ENCODE measurements around the gene CACNA1G. TPM values are rescaled to one million over a fixed set of nuclear protein-coding genes. Genes with fewer than 3 reads are reported as not detected.
A peak's percentile ranks its signal among the peaks of the same experiment; 100 is the strongest.

CACNA1G gene
- total and polyA plus RNA-seq, 9 of the 15 experiments (the other 6 are each of a cell fraction or from before 2014, with no cell fraction given) = 0.01 TPM; not detected in 8

DNA sequence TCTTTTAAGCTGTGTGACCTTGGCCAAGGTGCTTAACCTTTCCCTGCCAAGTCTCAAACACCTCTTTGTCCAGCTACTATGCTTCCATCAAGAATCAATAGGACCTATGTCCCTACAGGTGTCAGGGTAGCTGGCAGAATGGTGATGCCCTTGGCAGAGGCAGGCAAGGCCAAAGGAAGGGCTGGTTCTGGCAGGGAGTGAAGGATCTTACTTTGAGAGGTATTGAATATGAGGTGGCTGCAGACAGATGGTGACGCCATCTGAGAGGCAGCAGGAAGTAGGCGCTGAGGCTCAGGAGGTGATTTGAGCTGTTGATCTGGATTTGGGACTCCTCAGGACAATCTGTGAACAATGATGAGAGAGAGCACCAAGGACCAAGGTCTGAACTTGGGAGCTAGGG, 86.7 kb downstream of the CACNA1G start (continued):
- TF ChIP-seq, protein P1, sequence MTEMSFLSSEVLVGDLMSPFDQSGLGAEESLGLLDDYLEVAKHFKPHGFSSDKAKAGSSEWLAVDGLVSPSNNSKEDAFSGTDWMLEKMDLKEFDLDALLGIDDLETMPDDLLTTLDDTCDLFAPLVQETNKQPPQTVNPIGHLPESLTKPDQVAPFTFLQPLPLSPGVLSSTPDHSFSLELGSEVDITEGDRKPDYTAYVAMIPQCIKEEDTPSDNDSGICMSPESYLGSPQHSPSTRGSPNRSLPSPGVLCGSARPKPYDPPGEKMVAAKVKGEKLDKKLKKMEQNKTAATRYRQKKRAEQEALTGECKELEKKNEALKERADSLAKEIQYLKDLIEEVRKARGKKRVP (CRISPR knock-in tag; IDR thresholded peaks at IDR 0.05) = no peak
- TF ChIP-seq, protein P2, sequence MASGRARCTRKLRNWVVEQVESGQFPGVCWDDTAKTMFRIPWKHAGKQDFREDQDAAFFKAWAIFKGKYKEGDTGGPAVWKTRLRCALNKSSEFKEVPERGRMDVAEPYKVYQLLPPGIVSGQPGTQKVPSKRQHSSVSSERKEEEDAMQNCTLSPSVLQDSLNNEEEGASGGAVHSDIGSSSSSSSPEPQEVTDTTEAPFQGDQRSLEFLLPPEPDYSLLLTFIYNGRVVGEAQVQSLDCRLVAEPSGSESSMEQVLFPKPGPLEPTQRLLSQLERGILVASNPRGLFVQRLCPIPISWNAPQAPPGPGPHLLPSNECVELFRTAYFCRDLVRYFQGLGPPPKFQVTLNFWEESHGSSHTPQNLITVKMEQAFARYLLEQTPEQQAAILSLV (tag; IDR thresholded peaks at IDR 0.05) = no peak
- no peak for TF ChIP-seq ZNF165 (CRISPR knock-in tag; IDR thresholded peaks at IDR 0.05; ENCODE audit: borderline replicate concordance)

DNA sequence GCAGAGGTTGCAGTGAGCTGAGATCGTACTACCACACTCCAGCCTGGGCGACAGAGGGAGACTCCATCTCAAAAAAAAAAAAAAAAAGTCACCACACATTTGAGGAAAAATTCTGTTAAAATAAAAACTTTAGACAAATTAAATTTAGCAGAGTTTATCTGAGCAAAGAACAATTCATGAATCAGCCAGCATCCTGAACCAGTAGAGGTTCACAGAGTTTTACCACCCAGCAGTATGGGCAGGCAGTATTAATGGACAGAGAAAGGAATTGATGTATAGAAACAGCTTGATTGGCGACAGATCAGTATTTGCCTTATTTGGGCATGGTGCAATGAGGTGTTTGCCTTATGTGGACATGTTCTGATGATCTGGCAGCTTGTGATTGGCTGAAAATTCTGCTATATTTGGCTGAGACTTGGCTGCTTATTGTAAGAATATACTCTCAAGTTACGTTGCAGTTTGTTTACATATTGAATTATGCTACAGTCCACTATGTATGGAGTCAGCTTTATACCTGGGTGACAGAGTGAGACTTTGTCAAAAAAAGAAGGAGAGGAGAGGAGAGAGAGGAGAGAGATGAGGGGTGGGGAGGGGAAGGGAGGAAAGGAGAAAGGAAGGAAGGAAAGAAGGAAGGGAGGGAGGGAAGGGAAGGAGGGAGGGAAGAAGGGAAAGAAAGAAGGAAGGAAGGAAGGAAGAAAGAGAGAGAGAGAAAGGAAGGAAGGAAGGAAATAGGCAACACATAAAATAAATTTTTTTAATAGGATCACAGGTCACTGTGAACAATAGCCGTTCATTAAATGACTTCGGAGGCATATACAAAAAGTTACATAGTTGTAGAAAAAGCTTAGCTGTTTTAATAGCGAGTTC, 88.8 kb downstream of the CACNA1G start:
- Histone ChIP-seq H2AFZ (ENCODE audit: low read depth, low read length) (peak overlapping the region; percentile 75), H3K27ac (ENCODE audit: extremely low read depth, low read depth, low read length) (no peak overlapping the region), H3K9ac (ENCODE audit: insufficient read depth in 1 of 2, low read depth in 2 of 2, low read length in 2 of 2) (no peak overlapping the region), H3K4me3 (no peak overlapping the region), H3K79me2 (ENCODE audit: control insufficient read depth, insufficient read depth, low read length) (no peaks in the 10 kb centered on the region), H3K9me3 (replicated peaks; ENCODE audit: control insufficient read depth, insufficient read depth, low read depth, low read length) (peaks cover 4% of the 10 kb centered on the region; the same call in 1 of the 2 replicates), H3K4me2 (ENCODE audit: insufficient read depth, low read length) (no peak overlapping the region), H3K27me3 (ENCODE audit: control insufficient read depth in 2 of 2, insufficient read depth in 2 of 2, low read length in 2 of 2) (no peaks in the 10 kb centered on the region), H3K9me1 (ENCODE audit: control insufficient read depth, insufficient read depth, low read length) (no peaks in the 10 kb centered on the region), H3K36me3 (ENCODE audit: control insufficient read depth, insufficient read depth, low read length) (no peaks in the 10 kb centered on the region), H3K4me1 (replicated peaks in 1 of 2; ENCODE audit: control insufficient read depth in 2 of 2, insufficient read depth in 2 of 2, low read length in 2 of 2) (no peaks in the 10 kb centered on the region), H4K20me1 (replicated peaks; ENCODE audit: control insufficient read depth, insufficient read depth, low read length) (no peaks in the 10 kb centered on the region)
- FAIRE-seq = peak; percentile 42
- CTCF ChIA-PET (ENCODE audit: low intra/inter-chr PET ratio) = no interaction called here
- ATAC-seq = peak; percentile 89
- POLR2A ChIA-PET = interaction anchor here (0.9 to 1.8 kb wide), 6 partner anchors 8 to 81 kb away, joined by 3 to 5 read pairs (median 3); no protein-coding TSS in a partner anchor
- DNase-seq (ENCODE audit: extremely low read depth in 1 of 4, low spot score in 3 of 4) = peak in 1 of 4 experiments; percentile 44
- intact Hi-C loops (cut with micrococcal nuclease) (no loop called here), in situ Hi-C loops (cut with MboI) (no loop called here)
- WGBS (ENCODE audit: insufficient coverage, low coverage, missing lambda C conversion rate) = 48% methylated on average over 6 of the region's 7 CpGs
- no TSS peak for BruUV-seq (replicated peaks)
- TF ChIP-seq MEIS2 (IDR thresholded peaks at IDR 0.05; ENCODE audit: partially characterized antibody) (no peak), HDAC6 (IDR thresholded peaks at IDR 0.05; ENCODE audit: low read depth, low read length) (no peak), DPF2 (IDR thresholded peaks at IDR 0.05) (0 out of 2 replicates have a peak, but pooled peaks have one; percentile 18), CREB1 (IDR thresholded peaks at IDR 0.05) (peak; percentile 57; the same call in 1 of the 2 replicates), CREB1 (CRISPR knock-in tag; IDR thresholded peaks at IDR 0.05) (no peak), CBX8 (IDR thresholded peaks at IDR 0.05; ENCODE audit: borderline replicate concordance, extremely low read depth, low read depth, low read length, poor library complexity, severe bottlenecking) (no peak), ATF1 (CRISPR knock-in tag; IDR thresholded peaks at IDR 0.05) (no peak), ATF1 (tag; IDR thresholded peaks at IDR 0.05) (0 out of 2 replicates have a peak, but pooled peaks have one; percentile 53), MTA1 (IDR thresholded peaks at IDR 0.05; ENCODE audit: borderline replicate concordance) (no peak), ZNF583 (CRISPR knock-in tag; IDR thresholded peaks at IDR 0.05) (no peak), SRSF7 (optimal IDR thresholded peaks at IDR 0.05; ENCODE audit: low read depth, low read length) (no peak), XRCC3 (IDR thresholded peaks at IDR 0.05) (no peak), JUNB (CRISPR knock-in tag; conservative IDR thresholded peaks at IDR 0.05) (no peak), ZNF445 (CRISPR knock-in tag; IDR thresholded peaks at IDR 0.05; ENCODE audit: low read depth) (no peak), COPS2 (conservative IDR thresholded peaks at IDR 0.05) (no peak), PHTF2 (CRISPR knock-in tag; IDR thresholded peaks at IDR 0.05) (no peak)
- TF ChIP-seq, protein P3, sequence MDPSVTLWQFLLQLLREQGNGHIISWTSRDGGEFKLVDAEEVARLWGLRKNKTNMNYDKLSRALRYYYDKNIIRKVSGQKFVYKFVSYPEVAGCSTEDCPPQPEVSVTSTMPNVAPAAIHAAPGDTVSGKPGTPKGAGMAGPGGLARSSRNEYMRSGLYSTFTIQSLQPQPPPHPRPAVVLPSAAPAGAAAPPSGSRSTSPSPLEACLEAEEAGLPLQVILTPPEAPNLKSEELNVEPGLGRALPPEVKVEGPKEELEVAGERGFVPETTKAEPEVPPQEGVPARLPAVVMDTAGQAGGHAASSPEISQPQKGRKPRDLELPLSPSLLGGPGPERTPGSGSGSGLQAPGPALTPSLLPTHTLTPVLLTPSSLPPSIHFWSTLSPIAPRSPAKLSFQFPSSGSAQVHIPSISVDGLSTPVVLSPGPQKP (CRISPR knock-in tag; IDR thresholded peaks at IDR 0.05) = no peak
